Hematopoietic multipotent progenitor cell treated with erythropoietin and hydrocortisone succinate and interleukin-3 and kit ligand, for 15 days (in vitro differentiated cells): ENCODE data around the gene SDF2L1.
"Not testable (repeated sequence)": the region's sequence is repeated elsewhere in the genome, so short reads cannot be mapped to it uniquely, and the experiment has no call there.

ENCODE experiments used
- DNase-seq: peaks from one replicate; pipeline ENCODE4 v3.0.0-alpha.2; 2015; ENCODE audit warnings: low spot score

SDF2L1 gene

GRCh38 chr22:21661991-21662390, 19.9 kb downstream of the SDF2L1 start:
- no peak for DNase-seq

DNA sequence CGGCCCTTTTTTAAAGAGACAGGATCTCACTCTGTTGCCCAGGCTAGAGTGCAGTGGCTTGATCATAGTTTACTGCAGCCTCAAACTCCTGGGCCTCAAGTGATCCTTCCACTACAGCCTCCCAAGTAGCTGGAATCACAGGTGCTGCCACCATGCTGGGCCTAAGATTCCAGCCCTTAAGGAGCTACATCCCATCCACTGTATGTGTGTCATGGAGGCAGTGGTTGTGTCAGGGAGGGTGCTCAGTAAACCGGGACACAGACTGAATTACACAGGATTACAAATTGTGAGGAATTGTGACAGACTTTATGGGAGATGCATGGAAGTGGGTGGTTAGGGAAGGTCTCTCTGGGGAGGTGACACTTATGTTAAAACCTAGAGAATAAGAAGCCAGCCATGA, 21.6 kb downstream of the SDF2L1 start:
- no peak for DNase-seq

- no peak for DNase-seq
Observed at GRCh38 chr22:21665047-21665851, 23.1 kb downstream of the SDF2L1 start.

- DNase-seq, result no peak
Observed at GRCh38 chr22:21666786-21667185, 24.7 kb downstream of the SDF2L1 start.

GRCh38 chr22:21669026-21669425, 26.9 kb downstream of the SDF2L1 start:
- no peak for DNase-seq

GRCh38 chr22:21672107-21672629, 30.1 kb downstream of the SDF2L1 start:
- no peak for DNase-seq

DNA sequence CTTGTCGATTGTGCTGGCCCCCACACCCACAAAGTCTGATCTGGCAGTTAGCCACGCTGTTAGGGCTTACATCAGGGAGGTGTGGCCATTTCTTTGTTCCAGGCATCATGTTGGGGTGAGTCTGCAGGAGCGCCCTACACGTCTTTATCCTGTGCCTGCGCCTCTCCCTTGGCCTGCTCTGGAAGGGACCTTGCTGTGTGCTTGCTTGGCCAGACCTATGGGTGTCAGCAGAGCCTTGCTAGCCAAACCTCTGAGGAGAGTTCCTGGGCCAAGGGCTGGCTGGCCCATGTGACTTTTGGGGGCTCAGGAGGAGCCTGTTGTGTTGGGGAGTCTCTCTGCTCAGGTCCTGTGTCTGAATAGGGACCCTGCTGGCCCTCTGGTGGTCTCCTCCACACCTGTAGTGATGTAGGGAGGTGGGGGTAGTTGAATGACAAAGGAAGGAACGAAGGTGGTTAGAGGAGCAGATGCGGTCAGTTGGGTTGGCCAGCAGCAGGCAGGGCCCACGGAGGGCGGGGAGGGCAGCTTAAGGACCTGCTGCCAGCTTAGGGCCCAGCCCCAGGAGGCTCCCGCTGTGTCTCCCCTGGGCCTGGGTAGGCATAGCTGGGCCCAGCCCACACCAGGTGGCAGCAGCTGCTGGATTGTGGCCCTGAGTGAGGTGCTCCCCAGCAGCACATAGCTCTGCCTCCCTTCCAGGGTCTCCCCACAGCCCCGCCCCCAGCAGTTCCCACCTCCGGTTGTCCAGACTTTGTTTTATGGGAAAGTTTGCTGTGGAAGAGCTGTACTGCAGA, 31.6 kb downstream of the SDF2L1 start:
- no peak for DNase-seq

- DNase-seq, result no peak
Observed at GRCh38 chr22:21674638-21675245, 32.6 kb downstream of the SDF2L1 start.

DNA sequence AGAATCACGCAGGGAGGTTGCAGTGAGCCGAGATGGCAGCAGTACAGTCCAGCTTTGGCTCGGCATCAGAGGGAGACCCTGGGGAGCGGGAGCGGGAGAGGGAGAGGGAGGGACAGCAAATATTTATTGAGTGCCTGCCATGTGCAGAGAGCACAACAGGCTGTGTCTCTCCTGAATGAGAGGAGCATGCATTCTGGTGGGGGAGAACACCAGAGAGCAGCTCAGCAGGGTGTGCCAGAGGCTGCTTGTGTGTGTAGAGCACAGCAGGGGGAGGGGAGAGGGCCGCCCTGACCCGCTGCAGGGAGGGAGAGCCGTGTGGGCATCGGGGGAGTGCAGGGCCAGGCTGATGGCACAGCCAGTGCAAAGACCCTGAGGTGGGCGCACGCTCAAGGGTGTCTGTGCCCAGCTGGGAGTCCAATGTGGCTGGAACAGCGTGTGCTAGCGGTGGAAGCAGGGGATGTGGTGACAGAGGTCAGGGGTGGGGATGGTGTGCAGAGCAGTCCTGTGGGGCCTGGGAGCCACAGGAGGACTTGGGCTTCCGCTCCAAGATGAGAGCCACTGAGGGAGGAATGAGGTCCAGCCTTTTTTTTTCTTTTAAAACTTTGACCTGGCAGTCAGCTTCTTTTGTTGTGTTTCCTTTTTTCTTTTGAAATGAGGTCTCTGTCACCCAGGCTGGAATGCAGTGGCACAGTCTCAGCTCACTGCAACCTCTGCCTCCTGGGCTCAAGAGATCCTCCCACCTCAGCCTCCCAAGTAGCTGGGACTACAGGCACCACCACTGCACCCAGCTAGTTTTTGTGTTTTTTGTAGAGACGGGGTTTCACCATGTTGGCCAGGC, 35.7 kb downstream of the SDF2L1 start:
- no peak for DNase-seq

DNA sequence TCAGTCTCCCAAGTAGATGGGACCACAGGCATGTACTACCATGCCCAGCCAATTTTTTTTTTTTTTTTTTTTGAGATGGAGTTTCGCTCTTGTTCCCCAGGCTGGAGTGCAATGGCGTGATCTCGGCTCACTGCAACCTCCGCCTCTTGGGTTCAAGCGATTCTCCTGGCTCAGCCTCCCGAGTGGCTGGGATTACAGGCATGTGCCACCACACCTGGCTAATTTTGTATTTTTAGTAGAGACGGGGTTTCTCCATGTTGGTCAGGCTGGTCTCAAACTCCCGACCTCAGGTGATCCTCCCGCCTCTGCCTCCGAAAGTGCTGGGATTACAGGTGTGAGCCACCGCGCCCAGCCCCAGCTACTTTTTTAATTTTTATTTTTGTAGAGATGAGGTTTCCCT, 36.7 kb downstream of the SDF2L1 start:
- not testable (repeated sequence) for DNase-seq

DNA sequence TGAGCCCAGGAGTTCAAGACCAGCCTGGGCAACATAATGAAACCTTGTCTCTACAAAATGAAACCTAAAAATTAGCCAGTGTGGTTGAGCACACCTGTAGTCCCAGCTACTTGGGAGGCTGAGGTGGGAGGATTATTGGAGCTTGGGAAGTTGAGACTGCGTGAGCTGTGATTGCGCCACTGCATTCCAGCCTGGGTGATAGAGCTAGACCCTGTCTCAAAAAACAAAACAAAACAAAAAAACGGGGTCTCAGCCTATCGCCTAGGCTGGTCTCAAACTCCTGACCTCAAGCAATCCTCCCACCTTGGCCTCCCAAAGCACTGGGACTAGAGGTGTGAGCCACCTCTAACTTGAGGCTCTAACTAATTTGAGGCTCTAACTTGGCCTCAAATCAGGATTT, 37.3 kb downstream of the SDF2L1 start:
- DNase-seq, result no peak

- no peak for DNase-seq
Observed at GRCh38 chr22:21680830-21681565, 38.9 kb downstream of the SDF2L1 start.

GRCh38 chr22:21681566-21682370, 39.7 kb downstream of the SDF2L1 start:
- DNase-seq, result no peak

- DNase-seq, result no peak
Observed at GRCh38 chr22:21682385-21683175, 40.5 kb downstream of the SDF2L1 start.

- DNase-seq, result no peak
Observed at GRCh38 chr22:21683401-21683811, 41.3 kb downstream of the SDF2L1 start.

DNA sequence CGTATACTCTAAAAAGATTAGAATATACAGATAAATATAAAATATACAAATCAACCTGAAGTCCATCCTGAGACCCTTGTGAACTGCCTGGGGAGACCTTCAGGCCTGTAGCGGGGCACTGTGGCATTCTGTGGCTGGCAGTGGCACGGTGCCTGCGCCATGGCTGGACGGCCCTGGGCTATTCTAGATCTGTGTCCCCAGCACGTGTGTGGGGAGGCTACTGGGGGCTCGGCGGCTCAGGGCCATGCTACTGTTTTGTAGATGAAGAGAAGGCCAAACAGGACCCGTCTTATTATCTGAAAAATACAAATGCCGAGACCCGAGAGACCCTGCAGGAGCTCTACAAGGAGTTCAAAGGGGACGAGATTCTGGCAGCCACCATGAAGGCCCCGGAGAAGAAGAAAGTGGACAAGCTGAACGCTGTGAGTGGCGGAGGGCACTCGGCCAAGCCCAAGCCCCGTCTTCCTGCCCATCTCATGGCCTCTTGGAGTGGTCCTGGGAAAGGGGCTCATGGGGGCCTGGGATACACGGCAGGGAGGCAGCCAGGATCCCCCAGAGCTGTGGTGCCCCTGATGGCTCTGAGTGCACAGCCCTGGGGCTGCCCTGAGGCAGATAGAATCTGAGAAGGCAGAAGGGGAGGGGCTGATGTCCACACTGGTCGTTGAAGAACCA, 42.5 kb downstream of the SDF2L1 start:
- no peak for DNase-seq

- no peak for DNase-seq
Observed at GRCh38 chr22:21685164-21685513, 43.0 kb downstream of the SDF2L1 start.

DNA sequence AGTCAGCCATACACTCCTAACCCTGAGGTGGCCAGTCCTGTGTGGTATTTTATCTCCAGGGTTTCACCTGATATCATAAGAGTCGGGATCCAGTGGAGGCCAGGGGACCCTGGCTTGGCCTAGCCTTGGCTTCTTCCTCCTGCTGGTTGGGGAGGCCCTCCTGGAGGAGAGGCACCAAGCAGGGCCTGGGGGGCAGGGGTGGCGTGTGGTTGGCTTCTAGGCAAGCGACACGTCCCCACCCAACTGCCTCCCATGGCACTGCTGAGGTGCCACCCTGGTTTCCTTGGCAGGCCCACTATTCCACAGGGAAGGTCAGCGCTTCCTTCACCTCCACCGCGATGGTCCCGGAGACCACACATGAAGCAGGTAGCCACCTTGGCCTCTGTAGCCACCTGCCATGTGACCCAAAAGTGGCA, 44.1 kb downstream of the SDF2L1 start:
- DNase-seq, result no peak
